ENCODE results near the gene COX5A.

The COX5A gene

DNA sequence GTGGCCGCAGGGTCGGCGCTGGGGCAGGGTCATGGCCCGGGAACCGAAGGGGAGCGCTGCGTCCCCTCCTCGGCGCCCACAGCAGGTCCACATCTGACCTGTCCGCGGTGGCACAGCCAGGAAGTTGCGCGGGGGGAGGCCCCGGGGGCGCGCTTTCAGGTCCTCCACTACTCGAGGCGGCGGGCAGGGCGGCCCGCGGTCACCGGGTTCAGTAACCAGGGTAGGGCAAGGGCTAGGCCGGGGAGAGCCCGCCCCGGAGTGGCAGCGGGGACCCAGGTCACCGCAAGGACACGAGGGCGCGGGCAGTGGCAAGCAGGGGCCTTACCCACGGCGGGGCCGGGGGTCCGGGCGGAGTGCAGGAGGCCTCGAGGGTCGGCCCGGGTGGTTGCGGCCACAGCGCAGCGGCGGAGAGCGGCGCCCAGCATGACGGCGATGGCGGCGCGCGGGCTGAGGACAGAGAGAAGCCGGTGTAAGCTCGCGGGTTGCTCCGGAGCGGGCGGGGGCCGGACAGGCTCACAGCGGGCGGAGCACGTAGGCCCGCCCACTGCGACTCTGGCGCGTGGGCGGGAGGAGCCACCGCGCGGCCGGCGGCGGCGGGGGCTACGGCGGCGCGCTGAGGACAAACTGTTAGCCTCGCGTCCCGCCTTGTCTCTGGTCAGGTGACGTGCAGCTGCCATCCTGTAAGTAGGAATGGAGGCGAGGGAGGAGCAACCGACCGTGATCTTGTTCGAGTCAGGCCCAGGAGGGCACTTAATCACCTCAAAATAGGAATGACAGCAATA lies at the start of gene COX5A:
TSS of gene COX5A (minus strand) at position 484 of the 782 bp plus-strand sequence. CDS start at position 425, 59 bp downstream.
- peak; percentile 89 for DNase-seq (ENCODE audit: low spot score)

GRCh38 chr15:74983725-74984231 lies 45.9 kb upstream of the COX5A start:
- DNase-seq (ENCODE audit: low spot score) = no peak

- DNase-seq (ENCODE audit: low spot score) = no peak
Measured at GRCh38 chr15:74982183-74982582, 44.3 kb upstream of the COX5A start.

DNA sequence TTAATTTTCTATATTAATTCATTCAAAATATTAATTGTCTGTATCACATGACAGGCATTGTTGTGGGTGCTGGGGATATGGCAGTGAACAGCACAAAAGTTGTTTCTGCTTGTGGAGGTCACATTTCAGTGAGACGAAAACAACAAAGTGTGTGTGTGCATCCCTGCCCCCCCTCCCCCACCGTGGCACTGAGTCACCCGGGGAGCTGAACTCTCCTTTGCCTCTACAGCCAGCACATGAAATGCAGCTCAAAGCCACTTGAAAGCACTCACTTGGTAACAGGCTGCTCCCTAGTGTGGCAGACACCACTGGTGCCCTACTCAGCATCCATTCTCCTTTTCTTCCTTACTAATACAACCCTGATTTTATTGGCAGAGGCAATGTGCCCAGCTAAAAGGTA lies 40.6 kb upstream of the COX5A start:
- DNase-seq (ENCODE audit: low spot score) = no peak

DNA sequence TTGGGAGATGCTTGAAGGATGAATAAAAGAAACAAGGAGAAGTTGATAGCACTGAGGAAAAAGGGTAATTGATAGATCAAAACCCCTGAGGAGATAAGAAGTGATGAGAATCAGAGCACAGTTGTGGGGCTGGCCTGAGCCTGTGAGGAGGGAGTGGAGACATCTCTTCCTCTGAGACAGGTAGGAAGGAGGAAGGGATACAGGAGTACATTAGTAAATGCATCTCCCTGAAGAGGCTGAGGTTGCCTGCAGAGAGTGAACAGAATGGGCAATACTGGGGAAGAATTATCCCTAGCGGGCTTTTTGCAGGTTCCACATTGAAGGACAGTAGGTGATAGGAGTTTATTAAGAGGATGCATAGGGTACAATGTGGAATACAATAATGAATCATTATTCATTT lies 40.2 kb upstream of the COX5A start:
- DNase-seq (ENCODE audit: low spot score) = no peak

DNA sequence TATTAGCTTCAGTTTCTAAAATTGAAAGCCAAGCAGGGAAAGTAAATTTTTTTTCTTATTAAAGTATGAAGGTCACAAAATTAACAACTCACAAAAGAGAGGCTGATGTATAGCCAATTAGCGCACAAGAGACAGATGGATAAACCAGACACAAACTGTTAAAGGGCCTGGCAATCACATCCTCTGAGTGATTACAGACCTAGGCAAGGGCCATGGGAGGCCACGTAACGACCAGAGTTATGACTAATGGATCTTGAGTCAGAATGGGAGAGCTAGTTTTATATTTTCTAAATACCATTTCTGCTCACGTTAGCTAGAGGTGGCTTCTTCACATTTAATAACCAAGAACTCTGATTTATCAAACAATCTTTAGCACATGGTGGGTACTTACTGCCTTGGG lies 39.7 kb upstream of the COX5A start:
- DNase-seq (ENCODE audit: low spot score) = no peak

DNA sequence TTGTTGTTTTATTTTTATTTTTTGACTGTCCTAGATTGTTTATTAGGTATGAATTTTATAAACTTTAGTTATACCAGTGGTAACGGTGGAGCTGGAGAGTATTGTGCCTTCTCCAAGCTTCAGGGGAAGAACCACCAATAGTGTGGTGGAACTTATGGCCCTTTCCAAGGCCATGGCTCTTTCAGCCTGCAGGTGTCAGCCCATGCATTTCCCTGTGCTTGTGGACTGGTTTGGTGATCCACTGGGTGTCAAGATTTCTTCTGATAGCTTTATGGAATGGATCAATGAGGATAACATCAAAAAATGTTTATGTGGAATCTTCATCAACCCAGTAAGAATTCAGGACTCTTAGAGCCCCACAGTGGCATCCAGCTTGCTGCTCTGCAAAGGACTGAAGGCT lies 38.3 kb upstream of the COX5A start:
- no peak for DNase-seq (ENCODE audit: low spot score)

GRCh38 chr15:74967670-74968069 lies 29.8 kb upstream of the COX5A start:
- no peak for DNase-seq (ENCODE audit: low spot score)

- peak; percentile 55 for DNase-seq (ENCODE audit: low spot score)
Measured at GRCh38 chr15:74964794-74965193, 26.9 kb upstream of the COX5A start.

- DNase-seq (ENCODE audit: low spot score) = no peak
Measured at GRCh38 chr15:74963213-74963612, 25.3 kb upstream of the COX5A start.

GRCh38 chr15:74962671-74963070 lies 24.8 kb upstream of the COX5A start:
- DNase-seq (ENCODE audit: low spot score) = no peak

DNA sequence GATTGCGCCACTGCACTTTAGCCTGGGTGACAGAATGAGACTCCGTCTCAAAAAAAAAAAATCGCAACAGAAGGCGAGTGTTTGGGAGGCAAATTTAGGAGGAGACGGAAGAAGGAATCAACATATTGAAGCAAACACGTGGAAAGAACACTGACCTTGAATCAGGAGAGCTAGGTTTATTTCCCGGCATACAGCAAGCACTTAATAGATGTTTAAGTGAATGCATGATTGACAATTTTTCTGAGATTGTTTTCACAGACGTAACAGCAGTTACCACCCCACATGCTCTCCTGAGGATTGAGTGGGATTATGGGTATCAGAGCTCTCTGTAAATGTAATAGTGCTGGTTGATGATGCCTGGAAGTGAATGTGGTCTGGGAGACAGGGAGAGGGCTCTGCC lies 24.3 kb upstream of the COX5A start:
- no peak for DNase-seq (ENCODE audit: low spot score)

DNA sequence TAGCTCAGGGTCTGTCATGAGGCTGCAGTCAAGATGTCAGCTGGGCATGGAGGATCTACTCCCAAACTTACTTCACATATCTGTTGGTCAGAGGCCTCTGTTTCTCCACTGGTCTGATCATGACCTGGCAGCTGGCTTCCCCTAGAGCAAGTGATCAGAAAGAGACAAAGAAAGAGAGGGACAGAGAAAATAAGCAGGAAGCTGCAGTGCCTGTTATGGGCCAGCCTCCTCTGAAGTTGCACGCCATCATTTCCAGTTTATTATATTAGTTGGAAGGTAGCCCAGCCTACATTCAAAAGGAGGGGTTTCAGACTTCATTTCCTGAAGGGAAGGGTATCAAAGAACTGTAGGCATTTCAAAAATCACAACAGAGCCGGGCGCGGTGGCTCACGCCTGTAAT lies 23.7 kb upstream of the COX5A start:
- DNase-seq (ENCODE audit: low spot score) = no peak

GRCh38 chr15:74960995-74961588 lies 23.2 kb upstream of the COX5A start:
- DNase-seq (ENCODE audit: low spot score) = no peak

- DNase-seq (ENCODE audit: low spot score) = no peak
Measured at GRCh38 chr15:74960286-74960685, 22.4 kb upstream of the COX5A start.

DNA sequence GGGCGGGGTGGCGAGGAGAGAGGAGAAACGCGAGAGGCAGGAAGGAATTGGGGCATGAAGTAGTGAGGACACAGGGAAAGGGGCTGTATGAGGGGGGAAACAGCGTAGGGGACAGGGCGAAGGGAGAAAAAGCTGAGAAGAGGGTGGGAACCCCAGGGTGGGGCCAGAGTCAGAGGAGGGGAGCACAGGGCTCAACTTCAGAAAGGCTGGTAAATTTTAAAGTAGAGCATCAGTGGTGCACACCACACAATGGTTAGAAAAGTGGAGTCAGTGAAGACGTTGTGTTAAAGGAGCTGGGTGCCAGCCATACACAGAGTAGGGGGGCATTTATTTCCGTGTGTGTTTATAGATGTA lies 21.7 kb upstream of the COX5A start:
- no peak for DNase-seq (ENCODE audit: low spot score)

DNA sequence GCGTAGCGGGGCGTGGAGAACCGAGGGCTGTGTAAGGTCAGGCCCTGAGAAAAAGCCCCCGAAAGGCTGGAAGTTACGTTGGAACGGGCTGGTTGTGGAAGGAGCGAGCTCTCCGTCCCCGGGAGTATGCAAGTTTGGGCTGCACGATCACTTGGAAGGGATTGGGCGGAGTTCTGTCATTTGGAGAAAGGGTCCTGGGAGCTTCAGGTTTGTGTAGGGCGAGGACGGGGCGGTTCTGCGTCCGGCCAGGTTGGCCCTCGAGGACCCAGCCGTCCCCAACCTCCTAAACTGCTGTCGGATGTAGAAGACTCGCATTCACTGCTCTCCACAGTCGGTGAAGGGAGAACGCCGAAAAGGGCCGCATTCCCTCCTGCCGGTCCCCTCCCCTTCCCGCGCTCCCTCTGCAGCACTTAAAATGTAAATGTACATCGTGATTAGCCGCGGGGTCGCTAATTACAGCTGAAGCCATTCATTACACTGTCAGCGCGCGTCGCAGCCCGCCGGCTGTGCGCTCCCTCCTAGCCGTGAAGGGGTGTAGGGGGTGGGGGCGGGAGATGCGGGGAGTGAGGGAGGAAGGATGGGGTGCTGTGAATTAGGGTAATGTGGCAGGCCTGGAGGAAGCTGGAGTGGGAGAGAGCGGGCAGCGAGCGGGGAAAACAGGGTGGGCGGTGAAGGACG lies 21.2 kb upstream of the COX5A start:
- no peak for DNase-seq (ENCODE audit: low spot score)

DNA sequence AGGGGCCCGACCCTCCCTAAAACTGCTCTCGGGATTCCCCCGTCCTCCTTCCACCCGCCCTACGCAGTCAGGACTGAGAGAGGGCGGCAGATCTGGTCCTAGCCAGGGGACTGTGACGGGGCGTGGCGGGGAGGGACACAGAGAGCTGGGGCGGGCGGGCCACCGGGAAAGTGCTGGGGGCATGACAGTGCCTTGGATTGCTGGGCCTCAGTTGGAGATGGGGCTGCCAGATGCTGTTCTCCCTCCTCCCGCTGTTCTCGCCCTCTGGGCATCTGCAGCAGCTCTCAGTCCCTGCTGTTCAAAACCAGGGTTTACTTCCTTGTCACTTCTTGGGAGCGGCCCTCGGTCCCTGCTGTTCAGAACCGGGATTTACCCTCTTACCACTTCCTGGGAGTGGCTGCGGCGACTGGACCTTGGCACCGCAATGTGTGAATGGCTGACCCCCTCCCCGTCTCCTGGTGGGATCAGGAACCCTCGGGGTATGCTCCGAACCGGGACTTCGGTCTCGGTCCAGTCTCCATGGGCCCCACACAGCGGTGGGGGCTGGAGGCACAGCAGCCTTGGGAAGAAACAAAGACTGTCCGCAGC lies 20.5 kb upstream of the COX5A start:
- peak; percentile 76 for DNase-seq (ENCODE audit: low spot score)

DNA sequence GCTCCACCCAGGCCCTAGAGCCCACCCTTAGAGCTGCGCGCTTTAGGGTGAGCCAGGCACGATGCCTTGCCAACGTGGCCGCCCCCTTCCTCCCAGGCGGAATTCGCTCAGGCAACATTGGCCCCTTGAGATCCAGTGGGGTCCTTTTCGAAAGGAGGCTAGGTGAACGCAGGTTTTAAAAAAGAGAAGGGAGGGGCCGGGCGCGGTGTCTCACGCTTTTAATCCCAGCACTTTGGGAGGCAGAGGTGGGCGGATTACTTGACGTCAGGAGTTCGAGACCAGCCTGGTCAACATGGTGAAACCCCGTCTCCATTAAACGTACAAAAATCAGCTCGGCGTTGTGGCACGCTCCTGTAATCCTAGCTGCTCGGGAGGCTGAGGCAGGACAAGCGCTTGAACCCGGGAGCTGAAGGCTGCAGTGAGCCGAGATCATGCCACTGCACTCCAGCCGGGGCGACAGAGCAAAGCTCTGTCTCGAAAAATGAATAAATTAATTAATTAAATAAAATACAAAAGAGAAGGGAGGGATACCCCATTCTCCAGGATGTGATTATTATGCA lies 19.7 kb upstream of the COX5A start:
- DNase-seq (ENCODE audit: low spot score) = no peak

DNA sequence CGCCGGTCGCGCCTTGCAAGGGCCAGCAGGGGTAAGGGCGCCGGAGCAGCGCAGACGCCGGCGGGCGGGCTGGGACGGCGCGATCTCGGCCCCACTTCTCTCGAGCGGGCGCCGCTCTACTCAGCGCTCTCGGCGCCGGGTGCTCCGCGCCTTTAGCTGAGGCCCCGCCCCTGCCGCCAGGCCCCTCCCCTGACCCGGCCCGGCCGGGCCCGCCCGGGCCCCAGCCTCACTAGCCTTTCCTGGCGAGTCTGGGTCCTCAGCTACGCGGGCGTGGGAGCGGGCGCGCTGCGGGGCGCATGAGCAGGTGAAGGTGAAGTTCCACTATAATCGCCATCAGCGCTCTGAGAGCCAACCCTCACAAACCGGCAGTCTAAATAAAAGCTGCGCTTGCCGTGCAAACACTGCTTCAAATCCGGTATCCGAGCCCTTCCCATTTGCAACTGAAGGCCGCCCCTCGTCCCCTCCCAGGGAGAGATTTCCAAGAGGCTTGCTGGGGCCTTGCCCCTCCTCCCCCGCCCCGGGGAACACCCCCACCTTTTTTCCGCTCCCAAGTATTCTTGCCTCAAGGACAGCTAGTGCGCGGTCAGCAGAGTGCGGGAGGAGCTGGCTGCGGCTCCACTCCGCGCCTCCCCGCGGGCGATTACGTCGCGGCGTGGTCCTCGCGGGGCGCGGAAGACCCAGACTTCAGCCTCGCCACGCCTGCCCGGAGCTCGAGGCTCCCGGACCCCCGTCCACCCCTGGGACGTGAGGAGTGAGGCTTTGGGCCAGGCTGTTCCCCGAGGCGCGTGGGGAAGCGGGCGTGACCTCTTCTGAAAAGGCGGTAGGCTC lies 19.0 kb upstream of the COX5A start, which contains the start of gene RPP25:
TSS of gene RPP25 (minus strand) at position 125 of the 828 bp plus-strand sequence. CDS start 189 bp downstream, outside the sequence.
- DNase-seq (ENCODE audit: low spot score) = peak; percentile 68
